PFSK-1 (cell line): Measurements from ENCODE around the gene CCDC88C.

Experiments
- POLR2AphosphoS5 ChIP-seq: IDR thresholded peaks from 2 replicates; pipeline ENCODE4 v1.6.1; 2012; ENCODE audit warnings: low read depth, mild to moderate bottlenecking, control low read depth, low read length, moderate library complexity
- SIN3A ChIP-seq: IDR thresholded peaks from 2 replicates; pipeline ENCODE4 v1.6.1; 2012; ENCODE audit warnings: mild to moderate bottlenecking, low read length, moderate library complexity, borderline replicate concordance; ENCODE audit not compliant: insufficient read depth
- TAF1 ChIP-seq: IDR thresholded peaks from 2 replicates; pipeline ENCODE4 v1.6.1; 2012; ENCODE audit warnings: low read length, control low read depth, borderline replicate concordance; ENCODE audit not compliant: insufficient read depth
- TF ChIP-seq, protein P1 (sequence below), 2 experiments: IDR thresholded peaks; 2 replicates each; pipeline versions ENCODE4 v1.6.1 to v1.8.0; 2011 to 2012; ENCODE audit warnings: low read depth in 2 of 2, low read length in 2 of 2, control low read depth in 1 of 2, inconsistent platforms in 1 of 2, mild to moderate bottlenecking in 1 of 2, moderate library complexity in 1 of 2; ENCODE audit not compliant: insufficient read depth in 1 of 2

DNA sequence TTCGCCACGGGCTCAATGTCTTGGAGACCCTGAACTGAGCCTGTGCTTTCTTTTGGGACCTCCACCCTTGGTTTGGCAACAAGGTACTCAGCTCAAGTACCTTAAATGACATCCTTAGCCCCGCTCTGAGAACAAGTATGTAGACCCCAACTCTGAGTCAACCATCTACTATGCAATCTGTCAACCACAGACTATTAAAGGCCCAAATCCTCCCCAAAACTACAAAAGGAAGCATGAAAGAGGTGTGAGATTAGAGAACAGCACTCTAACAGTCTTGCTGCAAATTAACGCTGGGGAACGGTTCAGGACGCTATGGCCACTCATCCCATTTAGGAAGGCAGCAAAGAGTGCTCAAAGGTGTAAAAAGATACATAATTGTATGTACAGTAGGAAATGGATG, 52.1 kb downstream of the CCDC88C start:
- TF ChIP-seq POLR2AphosphoS5 (no peak), TAF1 (no peak), SIN3A (no peak)
- TF ChIP-seq, protein P1, sequence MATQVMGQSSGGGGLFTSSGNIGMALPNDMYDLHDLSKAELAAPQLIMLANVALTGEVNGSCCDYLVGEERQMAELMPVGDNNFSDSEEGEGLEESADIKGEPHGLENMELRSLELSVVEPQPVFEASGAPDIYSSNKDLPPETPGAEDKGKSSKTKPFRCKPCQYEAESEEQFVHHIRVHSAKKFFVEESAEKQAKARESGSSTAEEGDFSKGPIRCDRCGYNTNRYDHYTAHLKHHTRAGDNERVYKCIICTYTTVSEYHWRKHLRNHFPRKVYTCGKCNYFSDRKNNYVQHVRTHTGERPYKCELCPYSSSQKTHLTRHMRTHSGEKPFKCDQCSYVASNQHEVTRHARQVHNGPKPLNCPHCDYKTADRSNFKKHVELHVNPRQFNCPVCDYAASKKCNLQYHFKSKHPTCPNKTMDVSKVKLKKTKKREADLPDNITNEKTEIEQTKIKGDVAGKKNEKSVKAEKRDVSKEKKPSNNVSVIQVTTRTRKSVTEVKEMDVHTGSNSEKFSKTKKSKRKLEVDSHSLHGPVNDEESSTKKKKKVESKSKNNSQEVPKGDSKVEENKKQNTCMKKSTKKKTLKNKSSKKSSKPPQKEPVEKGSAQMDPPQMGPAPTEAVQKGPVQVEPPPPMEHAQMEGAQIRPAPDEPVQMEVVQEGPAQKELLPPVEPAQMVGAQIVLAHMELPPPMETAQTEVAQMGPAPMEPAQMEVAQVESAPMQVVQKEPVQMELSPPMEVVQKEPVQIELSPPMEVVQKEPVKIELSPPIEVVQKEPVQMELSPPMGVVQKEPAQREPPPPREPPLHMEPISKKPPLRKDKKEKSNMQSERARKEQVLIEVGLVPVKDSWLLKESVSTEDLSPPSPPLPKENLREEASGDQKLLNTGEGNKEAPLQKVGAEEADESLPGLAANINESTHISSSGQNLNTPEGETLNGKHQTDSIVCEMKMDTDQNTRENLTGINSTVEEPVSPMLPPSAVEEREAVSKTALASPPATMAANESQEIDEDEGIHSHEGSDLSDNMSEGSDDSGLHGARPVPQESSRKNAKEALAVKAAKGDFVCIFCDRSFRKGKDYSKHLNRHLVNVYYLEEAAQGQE (IDR thresholded peaks at IDR 0.05; ENCODE audit: insufficient read depth in 1 of 2, low read depth in 2 of 2, low read length in 2 of 2) = no peak
